ENCODE measurements around the gene LAGE3.

GRCh38 chrX:154469880-154470279 is 9.2 kb downstream of the LAGE3 start:
- no peak for TF ChIP-seq CTCF (IDR thresholded peaks at IDR 0.05)
- no peak for TF ChIP-seq POLR2A (IDR thresholded peaks at IDR 0.05)
